HG03139 (cell line): ENCODE results near the gene KIF4A.

Source experiments
- ATAC-seq: cut with Tn5 transposase; IDR thresholded peaks from one replicate; pipeline ENCODE4 v1.9.1; 2021; ENCODE audit not compliant: unreplicated experiment

Gene KIF4A

DNA sequence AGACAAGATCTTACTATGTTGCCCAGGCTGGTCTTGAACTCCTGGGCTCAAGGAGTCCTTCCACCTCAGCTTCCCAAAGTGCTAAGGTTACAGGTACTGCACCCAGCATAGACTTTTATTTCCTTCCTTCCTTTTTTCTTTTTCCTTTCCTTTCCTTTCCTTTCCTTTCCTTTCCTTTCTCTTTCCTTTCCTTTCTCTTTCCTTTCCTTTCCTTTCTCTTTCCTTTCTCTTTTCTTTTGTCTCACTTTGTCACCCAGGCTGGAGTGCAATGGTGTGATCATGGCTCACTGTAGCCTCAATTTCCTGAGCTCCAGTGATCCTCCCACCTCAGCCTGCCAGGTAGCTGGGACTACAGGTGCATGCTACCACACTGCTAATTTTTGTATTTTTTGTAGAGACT is 174.1 kb downstream of the KIF4A start:
- no peak for ATAC-seq

DNA sequence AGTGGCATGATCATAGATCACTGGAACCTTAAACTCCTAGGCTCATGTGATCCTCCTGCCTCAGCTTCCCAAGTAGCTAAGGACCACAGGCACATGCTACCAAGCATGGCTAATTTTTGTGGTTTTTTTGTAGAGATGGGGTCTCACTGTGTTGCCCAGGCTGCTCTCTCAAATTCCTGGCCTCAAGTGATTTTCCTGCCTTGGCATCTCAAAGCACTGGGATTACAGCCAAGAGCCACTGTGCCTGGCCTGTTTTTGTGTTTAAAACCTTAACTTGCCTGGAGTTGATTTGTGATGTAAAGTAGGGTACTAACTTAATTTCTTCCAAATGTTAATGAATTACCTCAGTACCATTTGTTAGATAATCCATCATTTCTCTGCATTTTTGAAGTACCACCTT is 177.1 kb downstream of the KIF4A start:
- ATAC-seq = no peak

DNA sequence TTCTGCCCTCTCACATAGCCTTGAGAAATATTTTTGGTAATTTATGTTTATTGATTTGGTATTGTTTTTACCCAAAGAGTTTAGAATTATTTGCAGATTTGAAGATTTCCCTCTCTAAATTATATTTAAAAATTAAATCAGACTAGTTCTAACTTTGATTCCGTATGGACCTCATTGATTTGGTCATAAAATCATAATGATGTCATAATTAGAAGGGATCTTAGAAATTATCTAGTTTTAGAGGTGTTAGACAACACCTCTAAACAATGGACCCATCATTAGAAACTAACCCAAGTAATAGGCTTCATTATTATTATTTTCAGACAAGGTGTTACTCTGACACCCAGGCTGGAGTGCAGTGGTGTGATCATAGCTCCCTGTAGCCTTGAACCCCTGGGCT is 178.8 kb downstream of the KIF4A start:
- ATAC-seq = no peak
